Endodermal cell (in vitro differentiated cells): ENCODE results near the gene MOSPD3. TPM values are rescaled to one million over a fixed set of nuclear protein-coding genes. Genes with fewer than 3 reads are reported as not detected.

Experiments
- DNase-seq: peaks from one replicate; pipeline ENCODE4 v3.0.0-alpha.2; 2017
- H3K27ac ChIP-seq: 2 replicates; pipeline ENCODE4 v1.5.1; 2013; ENCODE audit warnings: mild to moderate bottlenecking, low read depth, low read length, moderate library complexity
- H3K27me3 ChIP-seq: 2 replicates; pipeline ENCODE4 v1.6.1; 2013; ENCODE audit warnings: mild to moderate bottlenecking, low read length, moderate library complexity; ENCODE audit not compliant: insufficient read depth, control insufficient read depth, poor library complexity, severe bottlenecking
- H3K36me3 ChIP-seq: 2 replicates; pipeline ENCODE4 v1.7.0; 2013; ENCODE audit warnings: mild to moderate bottlenecking, low read length, moderate library complexity; ENCODE audit not compliant: control insufficient read depth, insufficient read depth
- H3K4me1 ChIP-seq: one replicate; pipeline ENCODE4 v1.7.0; 2013; ENCODE audit warnings: low read length; ENCODE audit not compliant: control insufficient read depth, insufficient read depth
- H3K4me3 ChIP-seq: 2 replicates; pipeline ENCODE4 v1.5.1; 2013; ENCODE audit warnings: mild to moderate bottlenecking, low read length, moderate library complexity
- H3K9ac ChIP-seq: 2 replicates; pipeline ENCODE4 v1.6.1; 2013; ENCODE audit warnings: mild to moderate bottlenecking, low read length, moderate library complexity; ENCODE audit not compliant: poor library complexity, severe bottlenecking; ENCODE audit errors: extremely low read depth
- H3K9me3 ChIP-seq: 2 replicates; pipeline ENCODE4 v1.6.1; 2013; ENCODE audit warnings: mild to moderate bottlenecking, low read length, moderate library complexity; ENCODE audit not compliant: control insufficient read depth
- H3K27ac Mint-ChIP-seq: 2 replicates; pipeline ENCODE4 v1.8.0; 2020; ENCODE audit warnings: mixed read lengths
- H3K27me3 Mint-ChIP-seq: 2 replicates; pipeline ENCODE4 v1.8.0; 2021; ENCODE audit warnings: mild to moderate bottlenecking, mixed read lengths; ENCODE audit not compliant: insufficient read depth
- H3K36me3 Mint-ChIP-seq: 2 replicates; pipeline ENCODE4 v1.8.0; 2020; ENCODE audit warnings: low read depth, mixed read lengths
- H3K4me1 Mint-ChIP-seq: 2 replicates; pipeline ENCODE4 v1.8.0; 2020; ENCODE audit warnings: mixed read lengths
- H3K4me3 Mint-ChIP-seq: 2 replicates; pipeline ENCODE4 v1.8.0; 2020; ENCODE audit warnings: mild to moderate bottlenecking, moderate library complexity, mixed read lengths
- H3K9me3 Mint-ChIP-seq: 2 replicates; pipeline ENCODE4 v1.8.0; 2020; ENCODE audit warnings: mild to moderate bottlenecking, mixed read lengths
- WGBS, 2 experiments: methylation state at CpG; one replicate each; pipeline versions ENCODE4 v1.1.5 to v1.1.7; 2013; ENCODE audit warnings: missing lambda C conversion rate in 2 of 2, mixed read lengths in 1 of 2; ENCODE audit not compliant: insufficient coverage in 1 of 2, insufficient read length in 1 of 2; 5-methylcytosine and 5-hydroxymethylcytosine counted together
- total RNA-seq, 2 donors: library from RNA; stranded (reverse); fragmentation: NEBNext Ultra II Directional in 1 of 2; extraction: Animal tissue kit (Norgen Biotek cat#: 25700) in 1 of 2; gene quantifications; 2 replicates in 1 of 2; 3 replicates in 1 of 2; pipeline ENCODE4 v1.2.1, GENCODE V29; 2021
- TF ChIP-seq, protein P1 (sequence below): fragments of 200-600 bp; sonication (generic); conservative IDR thresholded peaks from 2 replicates; pipeline ENCODE4 v1.5.0; 2021; ENCODE audit warnings: antibody characterized with exemption, mild to moderate bottlenecking

The MOSPD3 gene
- total RNA-seq, 2 donors from 2014 or later, result 19.8 to 25.5 TPM

- Mint-ChIP-seq H3K9me3 (no peaks in the 10 kb centered on the region), H3K36me3 (no peaks in the 10 kb centered on the region), H3K27ac (no peak overlapping the region), H3K4me1 (no peaks in the 10 kb centered on the region), H3K27me3 (peaks cover 9% of the 10 kb centered on the region), H3K4me3 (no peak overlapping the region)
- Histone ChIP-seq H3K9ac (no peak overlapping the region), H3K36me3 (no peaks in the 10 kb centered on the region), H3K4me3 (no peak overlapping the region), H3K27me3 (peaks cover 5% of the 10 kb centered on the region), H3K4me1 (no peaks in the 10 kb centered on the region), H3K27ac (no peak overlapping the region), H3K9me3 (no peaks in the 10 kb centered on the region)
- TF ChIP-seq, protein P1, sequence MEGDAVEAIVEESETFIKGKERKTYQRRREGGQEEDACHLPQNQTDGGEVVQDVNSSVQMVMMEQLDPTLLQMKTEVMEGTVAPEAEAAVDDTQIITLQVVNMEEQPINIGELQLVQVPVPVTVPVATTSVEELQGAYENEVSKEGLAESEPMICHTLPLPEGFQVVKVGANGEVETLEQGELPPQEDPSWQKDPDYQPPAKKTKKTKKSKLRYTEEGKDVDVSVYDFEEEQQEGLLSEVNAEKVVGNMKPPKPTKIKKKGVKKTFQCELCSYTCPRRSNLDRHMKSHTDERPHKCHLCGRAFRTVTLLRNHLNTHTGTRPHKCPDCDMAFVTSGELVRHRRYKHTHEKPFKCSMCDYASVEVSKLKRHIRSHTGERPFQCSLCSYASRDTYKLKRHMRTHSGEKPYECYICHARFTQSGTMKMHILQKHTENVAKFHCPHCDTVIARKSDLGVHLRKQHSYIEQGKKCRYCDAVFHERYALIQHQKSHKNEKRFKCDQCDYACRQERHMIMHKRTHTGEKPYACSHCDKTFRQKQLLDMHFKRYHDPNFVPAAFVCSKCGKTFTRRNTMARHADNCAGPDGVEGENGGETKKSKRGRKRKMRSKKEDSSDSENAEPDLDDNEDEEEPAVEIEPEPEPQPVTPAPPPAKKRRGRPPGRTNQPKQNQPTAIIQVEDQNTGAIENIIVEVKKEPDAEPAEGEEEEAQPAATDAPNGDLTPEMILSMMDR, result no peak
- no peak for DNase-seq
- WGBS, 2 experiments, result 92 to 95% methylated on average over 12 to 23 of the region's 23 CpGs
Measured at GRCh38 chr7:100620804-100621203, 8.5 kb downstream of the MOSPD3 start.

- Mint-ChIP-seq H3K4me1 (no peaks in the 10 kb centered on the region), H3K9me3 (no peaks in the 10 kb centered on the region), H3K36me3 (no peaks in the 10 kb centered on the region), H3K4me3 (no peak overlapping the region), H3K27ac (no peak overlapping the region), H3K27me3 (peaks cover 16% of the 10 kb centered on the region)
- 83 to 86% methylated on average over 7 to 8 of the region's 8 CpGs for WGBS, 2 experiments
- Histone ChIP-seq H3K9ac (no peak overlapping the region), H3K36me3 (no peaks in the 10 kb centered on the region), H3K27ac (no peak overlapping the region), H3K9me3 (no peaks in the 10 kb centered on the region), H3K4me3 (no peak overlapping the region), H3K4me1 (no peaks in the 10 kb centered on the region), H3K27me3 (peaks cover 11% of the 10 kb centered on the region)
- TF ChIP-seq, protein P1, result no peak
- DNase-seq, result no peak
Measured at GRCh38 chr7:100621554-100621953, 9.2 kb downstream of the MOSPD3 start.

- no peaks in the 10 kb centered on the region for H3K36me3 Mint-ChIP-seq
- no peak overlapping the region for H3K9ac ChIP-seq
- TF ChIP-seq, protein P1, result no peak
- 86 to 89% methylated on average over 11 to 15 of the region's 15 CpGs for WGBS, 2 experiments
- no peak overlapping the region for H3K27ac Mint-ChIP-seq
- no peak overlapping the region for H3K4me3 Mint-ChIP-seq
- no peaks in the 10 kb centered on the region for H3K9me3 ChIP-seq
- H3K9me3 Mint-ChIP-seq, result no peaks in the 10 kb centered on the region
- no peaks in the 10 kb centered on the region for H3K4me1 Mint-ChIP-seq
- no peak for DNase-seq
- no peaks in the 10 kb centered on the region for H3K36me3 ChIP-seq
- H3K27me3 ChIP-seq, result peaks cover 11% of the 10 kb centered on the region
- peaks cover 29% of the 10 kb centered on the region for H3K27me3 Mint-ChIP-seq
- no peak overlapping the region for H3K27ac ChIP-seq
- no peaks in the 10 kb centered on the region for H3K4me1 ChIP-seq
- H3K4me3 ChIP-seq, result no peak overlapping the region
Measured at GRCh38 chr7:100623951-100624824, 11.8 kb downstream of the MOSPD3 start.
